Parathyroid adenoma (tissue), 2 donors: ENCODE results near the gene INPP1.
"Not testable (repeated sequence)": the region's sequence is repeated elsewhere in the genome, so short reads cannot be mapped to it uniquely, and the experiment has no call there.

Source experiments
- H2AFZ ChIP-seq: fragments of 300-600 bp; sonication (generic); one replicate; pipeline ENCODE4 v1.7.0; 2017; ENCODE audit warnings: antibody characterized with exemption, mild to moderate bottlenecking
- H3K27ac ChIP-seq: fragments of 300-600 bp; sonication (generic); one replicate; pipeline ENCODE4 v1.7.0; 2017
- H3K27me3 ChIP-seq: fragments of 300-600 bp; sonication (generic); one replicate; pipeline ENCODE4 v1.7.0; 2017; ENCODE audit warnings: low read length; ENCODE audit not compliant: control insufficient read depth, insufficient read depth
- H3K36me3 ChIP-seq: fragments of 300-600 bp; sonication (generic); one replicate; pipeline ENCODE4 v1.7.0; 2017; ENCODE audit warnings: low read length; ENCODE audit not compliant: control insufficient read depth, insufficient read depth
- H3K4me1 ChIP-seq: fragments of 300-600 bp; sonication (generic); one replicate; pipeline ENCODE4 v1.7.0; 2017; ENCODE audit warnings: control low read depth
- H3K4me2 ChIP-seq: fragments of 300-600 bp; sonication (generic); one replicate; pipeline ENCODE4 v1.7.0; 2017; ENCODE audit warnings: low read length
- H3K4me3 ChIP-seq: fragments of 300-600 bp; sonication (generic); one replicate; pipeline ENCODE4 v1.7.0; 2017; ENCODE audit warnings: low read depth, low read length
- H3K79me2 ChIP-seq: fragments of 300-600 bp; sonication (generic); one replicate; pipeline ENCODE4 v1.7.0; 2017; ENCODE audit warnings: control low read depth
- H3K9ac ChIP-seq: fragments of 300-600 bp; sonication (generic); one replicate; pipeline ENCODE4 v1.7.0; 2017; ENCODE audit warnings: mild to moderate bottlenecking
- H3K9me3 ChIP-seq: fragments of 300-600 bp; sonication (generic); one replicate; pipeline ENCODE4 v1.7.0; 2017; ENCODE audit warnings: low read length; ENCODE audit not compliant: control insufficient read depth
- TF ChIP-seq, protein P1 (sequence below): fragments of 300-600 bp; sonication (generic); IDR thresholded peaks from one replicate; pipeline ENCODE4 v1.7.0; 2017; ENCODE audit warnings: antibody characterized with exemption, mild to moderate bottlenecking
- donor health status: primary hyperparathyroidism.

INPP1 gene

DNA sequence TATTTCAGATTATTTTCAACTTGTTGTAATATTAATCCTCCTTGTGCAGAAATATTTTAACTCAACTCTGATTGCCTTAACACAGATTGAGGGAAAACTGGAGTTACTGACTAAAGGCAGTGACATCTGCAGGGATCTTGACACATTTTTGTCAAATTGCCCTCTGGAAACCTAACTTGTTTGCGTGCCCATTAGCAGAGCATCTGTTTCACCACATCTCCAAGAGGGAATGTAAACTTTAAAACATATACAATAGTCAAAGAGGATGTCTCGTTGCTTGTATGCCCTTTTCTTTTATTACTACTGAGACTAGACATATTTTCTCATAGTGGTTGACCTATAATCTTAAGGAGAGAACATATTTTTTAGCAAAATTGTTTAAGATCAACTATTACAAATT is 14.2 kb downstream of the INPP1 start:
- Histone ChIP-seq H3K27me3 (no peaks in the 10 kb centered on the region), H3K9ac (no peak overlapping the region), H3K9me3 (no peaks in the 10 kb centered on the region), H3K4me1 (peaks cover 46% of the 10 kb centered on the region), H3K4me3 (no peak overlapping the region), H3K79me2 (peaks cover 14% of the 10 kb centered on the region), H2AFZ (no peak overlapping the region), H3K36me3 (no peaks in the 10 kb centered on the region), H3K27ac (no peak overlapping the region), H3K4me2 (no peak overlapping the region)
- TF ChIP-seq, protein P1, sequence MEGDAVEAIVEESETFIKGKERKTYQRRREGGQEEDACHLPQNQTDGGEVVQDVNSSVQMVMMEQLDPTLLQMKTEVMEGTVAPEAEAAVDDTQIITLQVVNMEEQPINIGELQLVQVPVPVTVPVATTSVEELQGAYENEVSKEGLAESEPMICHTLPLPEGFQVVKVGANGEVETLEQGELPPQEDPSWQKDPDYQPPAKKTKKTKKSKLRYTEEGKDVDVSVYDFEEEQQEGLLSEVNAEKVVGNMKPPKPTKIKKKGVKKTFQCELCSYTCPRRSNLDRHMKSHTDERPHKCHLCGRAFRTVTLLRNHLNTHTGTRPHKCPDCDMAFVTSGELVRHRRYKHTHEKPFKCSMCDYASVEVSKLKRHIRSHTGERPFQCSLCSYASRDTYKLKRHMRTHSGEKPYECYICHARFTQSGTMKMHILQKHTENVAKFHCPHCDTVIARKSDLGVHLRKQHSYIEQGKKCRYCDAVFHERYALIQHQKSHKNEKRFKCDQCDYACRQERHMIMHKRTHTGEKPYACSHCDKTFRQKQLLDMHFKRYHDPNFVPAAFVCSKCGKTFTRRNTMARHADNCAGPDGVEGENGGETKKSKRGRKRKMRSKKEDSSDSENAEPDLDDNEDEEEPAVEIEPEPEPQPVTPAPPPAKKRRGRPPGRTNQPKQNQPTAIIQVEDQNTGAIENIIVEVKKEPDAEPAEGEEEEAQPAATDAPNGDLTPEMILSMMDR, result no peak

DNA sequence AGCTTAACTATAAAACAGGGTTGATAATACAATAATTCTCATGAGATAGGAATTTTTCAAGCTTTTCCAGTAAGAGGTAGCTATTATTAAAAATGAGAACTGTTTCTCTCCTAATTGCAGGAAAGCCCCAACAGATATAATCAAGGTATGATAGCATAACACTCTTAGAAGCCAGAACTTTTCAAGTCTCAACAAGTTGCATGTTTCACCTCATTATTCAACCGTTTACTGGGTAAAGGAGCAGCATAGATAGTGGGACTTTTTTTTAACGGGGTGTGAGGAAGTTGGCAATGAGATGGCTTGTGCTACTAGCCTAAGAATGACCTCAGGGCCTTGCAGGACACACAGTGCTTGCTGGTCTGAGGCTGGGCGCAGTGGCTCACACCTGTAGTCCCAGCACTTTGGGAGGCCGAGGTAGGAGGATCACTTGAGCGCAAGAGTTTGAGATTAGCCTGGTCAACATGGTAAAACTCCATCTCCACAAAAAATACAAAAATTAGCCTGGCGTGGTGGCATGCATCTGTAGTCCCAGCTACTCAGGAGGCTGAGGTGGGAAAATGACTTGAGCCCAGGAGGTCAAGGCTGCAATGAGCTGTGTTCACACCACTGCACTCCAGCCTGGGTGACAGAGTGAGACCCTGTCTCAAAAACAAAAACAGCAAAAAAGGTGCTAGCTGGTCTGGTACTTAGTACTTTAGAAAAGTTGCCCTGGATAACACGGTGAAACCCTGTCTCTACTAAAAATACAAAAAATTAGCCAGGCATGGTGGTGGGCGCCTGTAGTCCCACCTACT is 15.5 kb downstream of the INPP1 start:
- Histone ChIP-seq H3K27ac (peak overlapping the region; percentile 87), H3K4me1 (peaks cover 34% of the 10 kb centered on the region)

DNA sequence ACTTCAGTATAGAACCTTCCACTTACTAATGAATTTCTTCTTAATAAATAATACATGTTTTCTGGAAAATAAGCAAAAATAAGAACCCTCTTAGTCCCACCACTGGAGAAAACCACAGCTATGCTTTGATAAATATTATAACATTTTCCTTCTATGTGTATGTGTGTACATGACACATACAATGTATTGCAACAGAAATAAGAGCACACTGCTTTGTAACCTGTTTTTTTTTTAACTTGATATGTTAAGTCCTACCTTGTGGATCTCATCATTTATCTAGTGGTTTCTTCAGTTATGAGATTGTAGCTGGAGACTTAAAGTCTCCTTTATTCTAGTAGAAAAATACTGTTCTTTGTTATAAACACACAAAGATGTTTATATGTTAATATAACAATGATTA is 17.2 kb downstream of the INPP1 start:
- Histone ChIP-seq H3K27me3 (no peaks in the 10 kb centered on the region), H3K9me3 (no peaks in the 10 kb centered on the region), H3K4me2 (no peak overlapping the region), H3K9ac (no peak overlapping the region), H3K36me3 (no peaks in the 10 kb centered on the region), H3K4me1 (peaks cover 19% of the 10 kb centered on the region), H2AFZ (no peak overlapping the region), H3K27ac (peak overlapping the region; percentile 87), H3K4me3 (peak overlapping the region; percentile 48), H3K79me2 (peaks cover 19% of the 10 kb centered on the region)
- TF ChIP-seq, protein P1, result no peak

More for the DNA sequence above, 15.5 kb downstream of the INPP1 start:
- not testable (repeated sequence) for H3K9me3 ChIP-seq, H3K36me3 ChIP-seq, H3K4me3 ChIP-seq, H3K27me3 ChIP-seq, H3K9ac ChIP-seq, H2AFZ ChIP-seq, H3K4me2 ChIP-seq
- peaks cover 17% of the 10 kb centered on the region for H3K79me2 ChIP-seq

DNA sequence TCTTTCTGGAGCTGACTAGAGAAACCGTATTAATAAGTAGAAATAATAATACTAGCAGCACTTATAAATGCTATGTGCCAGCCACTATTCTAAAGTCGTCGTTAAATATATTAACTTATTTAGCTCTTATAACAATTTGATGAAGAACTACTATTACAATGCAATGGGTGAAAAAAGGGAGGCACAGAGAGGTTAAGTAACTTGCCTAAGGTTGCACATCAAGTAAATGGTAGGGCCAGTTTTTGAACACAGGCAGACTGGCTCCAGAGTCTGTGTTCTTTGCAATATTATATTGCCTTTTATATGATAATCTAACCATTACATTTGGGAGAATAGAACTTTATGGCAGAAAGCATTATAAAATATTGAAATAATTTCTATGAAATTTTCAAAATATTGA is 17.6 kb downstream of the INPP1 start:
- Histone ChIP-seq H3K9ac (no peak overlapping the region), H3K9me3 (no peaks in the 10 kb centered on the region), H3K27ac (no peak overlapping the region), H2AFZ (no peak overlapping the region), H3K4me1 (peaks cover 18% of the 10 kb centered on the region), H3K27me3 (no peaks in the 10 kb centered on the region), H3K36me3 (no peaks in the 10 kb centered on the region), H3K79me2 (peaks cover 19% of the 10 kb centered on the region), H3K4me3 (no peak overlapping the region), H3K4me2 (no peak overlapping the region)
- TF ChIP-seq, protein P1, result no peak

DNA sequence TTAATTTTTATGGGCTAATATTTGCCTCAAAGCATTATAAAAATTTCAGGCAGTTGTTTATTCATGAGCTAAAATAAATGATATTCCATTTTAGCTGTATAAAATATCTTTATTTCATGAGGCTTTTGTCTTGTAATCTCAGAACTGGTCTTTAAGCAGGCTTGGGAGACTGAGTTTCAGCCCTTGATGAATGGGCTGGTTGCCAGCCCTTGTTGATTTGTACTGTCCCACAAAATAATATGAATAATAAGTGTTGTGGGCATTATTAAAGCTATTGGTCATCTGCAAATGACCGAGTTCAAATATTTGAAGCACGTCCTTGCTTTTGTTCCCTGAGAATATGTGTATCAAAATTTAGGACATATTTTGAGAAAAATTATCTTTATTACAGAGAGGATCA is 18.2 kb downstream of the INPP1 start:
- peaks cover 12% of the 10 kb centered on the region for H3K4me1 ChIP-seq
- no peak overlapping the region for H3K27ac ChIP-seq
- no peak overlapping the region for H3K4me2 ChIP-seq
- no peaks in the 10 kb centered on the region for H3K9me3 ChIP-seq
- H3K27me3 ChIP-seq, result no peaks in the 10 kb centered on the region
- H2AFZ ChIP-seq, result no peak overlapping the region
- H3K9ac ChIP-seq, result no peak overlapping the region
- H3K36me3 ChIP-seq, result no peaks in the 10 kb centered on the region
- H3K4me3 ChIP-seq, result no peak overlapping the region
- peaks cover 19% of the 10 kb centered on the region for H3K79me2 ChIP-seq
- TF ChIP-seq, protein P1, result no peak
